ENCODE measurements around the gene HTT. TPM values are rescaled to one million over a fixed set of nuclear protein-coding genes. Genes with fewer than 3 reads are reported as not detected.
A peak's percentile ranks its signal among the peaks of the same experiment; 100 is the strongest.

The HTT gene
- total RNA-seq, 4 donors from 2014 or later: 37.5 to 119 (median 48.7) TPM

- H3K36me3 ChIP-seq: peaks cover 5 to 93% (median 6%) of the 10 kb centered on the region in 3 donors
- intact Hi-C loops (cut with DNase I): no loop called here
- H3K27me3 ChIP-seq: no peaks in the 10 kb centered on the region
- no peaks in the 10 kb centered on the region for H3K9me3 ChIP-seq
- 90 to 95% methylated on average over 3 of the region's 3 CpGs for WGBS, 2 donors
- no peak overlapping the region for H3K4me3 ChIP-seq
- peak overlapping the region; percentile 12 to 83 (median 72) for H3K27ac ChIP-seq
- DNase-seq: no peak
- H3K4me1 ChIP-seq: peaks cover 16 to 56% (median 36%) of the 10 kb centered on the region in 3 donors
- TF ChIP-seq CTCF (IDR thresholded peaks at IDR 0.05): no peak
- no peak for TF ChIP-seq POLR2A (IDR thresholded peaks at IDR 0.05)
Observed at GRCh38 chr4:3108211-3108610, 33.7 kb downstream of the HTT start.

GRCh38 chr4:3111461-3111860 lies 37.0 kb downstream of the HTT start:
- no peak for TF ChIP-seq CTCF (IDR thresholded peaks at IDR 0.05)
- no peak for TF ChIP-seq POLR2A (IDR thresholded peaks at IDR 0.05)
- Histone ChIP-seq H3K27me3 (no peaks in the 10 kb centered on the region), H3K4me1 (peaks cover 16 to 68% (median 55%) of the 10 kb centered on the region in 3 donors), H3K9me3 (no peaks in the 10 kb centered on the region), H3K36me3 (peaks cover 10 to 96% (median 18%) of the 10 kb centered on the region in 3 donors), H3K4me3 (no peak overlapping the region), H3K27ac (peak overlapping the region; percentile 15 to 83 (median 76))
- WGBS, 2 donors: 54 to 56% methylated on average over 4 to 5 of the region's 5 CpGs
- DNase-seq: no peak
- intact Hi-C loops (cut with DNase I): no loop called here

- peaks cover 11 to 63% (median 54%) of the 10 kb centered on the region in 3 donors for H3K4me1 ChIP-seq
- intact Hi-C loops (cut with DNase I): no loop called here
- peak overlapping the region; percentile 15 to 83 (median 76) for H3K27ac ChIP-seq
- no peak for DNase-seq
- TF ChIP-seq POLR2A (IDR thresholded peaks at IDR 0.05) (no peak), CTCF (IDR thresholded peaks at IDR 0.05) (no peak)
- H3K36me3 ChIP-seq: peaks cover 12 to 100% (median 23%) of the 10 kb centered on the region in 3 donors
- H3K27me3 ChIP-seq: no peaks in the 10 kb centered on the region
- H3K9me3 ChIP-seq: no peaks in the 10 kb centered on the region
- 55 to 57% methylated on average over 4 of the region's 4 CpGs for WGBS, 2 donors
- H3K4me3 ChIP-seq: no peak overlapping the region
Observed at GRCh38 chr4:3112201-3112600, 37.7 kb downstream of the HTT start.

- TF ChIP-seq CTCF (IDR thresholded peaks at IDR 0.05) (no peak), POLR2A (IDR thresholded peaks at IDR 0.05) (no peak)
- WGBS, 2 donors: 59 to 61% methylated on average over 5 of the region's 5 CpGs
- H3K36me3 ChIP-seq: peaks cover 12 to 100% (median 20%) of the 10 kb centered on the region in 3 donors
Observed at GRCh38 chr4:3112609-3113469, 38.4 kb downstream of the HTT start.

GRCh38 chr4:3114377-3114776 lies 39.9 kb downstream of the HTT start:
- Histone ChIP-seq H3K4me1 (peaks cover 8 to 44% (median 42%) of the 10 kb centered on the region in 3 donors), H3K4me3 (no peak overlapping the region), H3K36me3 (peaks cover 12 to 100% (median 25%) of the 10 kb centered on the region in 3 donors), H3K27me3 (no peaks in the 10 kb centered on the region), H3K9me3 (no peaks in the 10 kb centered on the region), H3K27ac (peak overlapping the region in 1 of 4 donors; percentile 81)
- DNase-seq: no peak
- TF ChIP-seq CTCF (IDR thresholded peaks at IDR 0.05) (no peak), POLR2A (IDR thresholded peaks at IDR 0.05) (no peak)
- 79% methylated on average over 4 to 6 of the region's 6 CpGs for whole genome bisulfite sequencing, 2 donors
- intact Hi-C loops (cut with DNase I): no loop called here

More at GRCh38 chr4:3112609-3113469, 38.4 kb downstream of the HTT start:
- intact Hi-C loops (cut with DNase I): no loop called here
- Histone ChIP-seq H3K27me3 (no peaks in the 10 kb centered on the region), H3K4me3 (no peak overlapping the region), H3K9me3 (no peaks in the 10 kb centered on the region), H3K4me1 (peaks cover 8 to 56% (median 48%) of the 10 kb centered on the region in 3 donors), H3K27ac (peak overlapping the region; percentile 15 to 83 (median 76))
- no peak for DNase-seq

Data from esophagus squamous epithelium (tissue), 5 donors.